ENCODE measurements around the gene STAT5B.
"Not testable (repeated sequence)": the region's sequence is repeated elsewhere in the genome, so short reads cannot be mapped to it uniquely, and the experiment has no call there.

STAT5B gene

GRCh38 chr17:42248351-42249179, 27.6 kb downstream of the STAT5B start:
- Histone ChIP-seq H4K20me1 (ENCODE audit: low read depth, low read length) (no peaks in the 10 kb centered on the region), H3K27me3 (ENCODE audit: low read length) (no peaks in the 10 kb centered on the region), H3K27ac (ENCODE audit: low read depth, low read length) (peak overlapping the region; percentile 40), H3K79me2 (ENCODE audit: insufficient read depth, low read length) (no peaks in the 10 kb centered on the region), H3K9me3 (ENCODE audit: insufficient read depth, low read length) (no peaks in the 10 kb centered on the region), H3F3A (ENCODE audit: insufficient read depth) (no peaks in the 10 kb centered on the region), H3K9me2 (replicated peaks; ENCODE audit: insufficient read depth, low read length) (no peaks in the 10 kb centered on the region), H3K36me3 (ENCODE audit: low read length) (no peaks in the 10 kb centered on the region), H3K9ac (ENCODE audit: low read length) (peak overlapping the region; percentile 30), H2AFZ (ENCODE audit: low read depth, low read length, severe bottlenecking) (peak overlapping the region; percentile 4), H3K4me2 (ENCODE audit: low read depth, low read length, poor library complexity, severe bottlenecking) (peak overlapping the region; percentile 49), H3K4me3 (ENCODE audit: insufficient read depth, low read length, poor library complexity, severe bottlenecking) (peak overlapping the region; percentile 26)
- no peak for TF ChIP-seq CTCF (IDR thresholded peaks at IDR 0.05; ENCODE audit: insufficient read depth, low read length, poor library complexity, severe bottlenecking)

GRCh38 chr17:42247734-42248133, 28.5 kb downstream of the STAT5B start:
- Histone ChIP-seq H2AFZ (ENCODE audit: low read depth, low read length, severe bottlenecking) (no peak overlapping the region), H3K4me3 (ENCODE audit: insufficient read depth, low read length, poor library complexity, severe bottlenecking) (no peak overlapping the region), H3K9me2 (replicated peaks; ENCODE audit: insufficient read depth, low read length) (no peaks in the 10 kb centered on the region), H3F3A (ENCODE audit: insufficient read depth) (no peaks in the 10 kb centered on the region), H3K9ac (ENCODE audit: low read length) (no peak overlapping the region), H4K20me1 (ENCODE audit: low read depth, low read length) (no peaks in the 10 kb centered on the region), H3K9me3 (ENCODE audit: insufficient read depth, low read length) (no peaks in the 10 kb centered on the region), H3K4me2 (ENCODE audit: low read depth, low read length, poor library complexity, severe bottlenecking) (no peak overlapping the region), H3K36me3 (ENCODE audit: low read length) (no peaks in the 10 kb centered on the region), H3K27ac (ENCODE audit: low read depth, low read length) (no peak overlapping the region), H3K79me2 (ENCODE audit: insufficient read depth, low read length) (no peaks in the 10 kb centered on the region), H3K27me3 (ENCODE audit: low read length) (no peaks in the 10 kb centered on the region)
- TF ChIP-seq EZH2phosphoT487 (conservative IDR thresholded peaks at IDR 0.05; ENCODE audit: low read length) = no peak

GRCh38 chr17:42246515-42246914, 29.7 kb downstream of the STAT5B start:
- no peak overlapping the region for H3K4me2 ChIP-seq (ENCODE audit: low read depth, low read length, poor library complexity, severe bottlenecking)
- H3K9me3 ChIP-seq (ENCODE audit: insufficient read depth, low read length) = no peaks in the 10 kb centered on the region
- H2AFZ ChIP-seq (ENCODE audit: low read depth, low read length, severe bottlenecking) = no peak overlapping the region
- H3K4me3 ChIP-seq (ENCODE audit: insufficient read depth, low read length, poor library complexity, severe bottlenecking) = no peak overlapping the region
- no peak overlapping the region for H3K27ac ChIP-seq (ENCODE audit: low read depth, low read length)
- H4K20me1 ChIP-seq (ENCODE audit: low read depth, low read length) = no peaks in the 10 kb centered on the region
- TF ChIP-seq EZH2phosphoT487 (conservative IDR thresholded peaks at IDR 0.05; ENCODE audit: low read length) (no peak), CTCF (IDR thresholded peaks at IDR 0.05; ENCODE audit: insufficient read depth, low read length, poor library complexity, severe bottlenecking) (no peak)
- H3F3A ChIP-seq (ENCODE audit: insufficient read depth) = no peaks in the 10 kb centered on the region
- H3K79me2 ChIP-seq (ENCODE audit: insufficient read depth, low read length) = no peaks in the 10 kb centered on the region
- H3K9ac ChIP-seq (ENCODE audit: low read length) = no peak overlapping the region
- H3K9me2 ChIP-seq (replicated peaks; ENCODE audit: insufficient read depth, low read length) = no peaks in the 10 kb centered on the region
- H3K27me3 ChIP-seq (ENCODE audit: low read length) = no peaks in the 10 kb centered on the region
- no peaks in the 10 kb centered on the region for H3K36me3 ChIP-seq (ENCODE audit: low read length)

GRCh38 chr17:42245183-42245582, 31.0 kb downstream of the STAT5B start:
- not testable (repeated sequence) for H3F3A ChIP-seq (ENCODE audit: insufficient read depth); H3K4me3 ChIP-seq (ENCODE audit: insufficient read depth, low read length, poor library complexity, severe bottlenecking); H3K4me2 ChIP-seq (ENCODE audit: low read depth, low read length, poor library complexity, severe bottlenecking); H3K9ac ChIP-seq (ENCODE audit: low read length); H2AFZ ChIP-seq (ENCODE audit: low read depth, low read length, severe bottlenecking); H3K27ac ChIP-seq (ENCODE audit: low read depth, low read length); H4K20me1 ChIP-seq (ENCODE audit: low read depth, low read length); H3K79me2 ChIP-seq (ENCODE audit: insufficient read depth, low read length); H3K9me2 ChIP-seq (replicated peaks; ENCODE audit: insufficient read depth, low read length); H3K27me3 ChIP-seq (ENCODE audit: low read length); H3K9me3 ChIP-seq (ENCODE audit: insufficient read depth, low read length); H3K36me3 ChIP-seq (ENCODE audit: low read length)

GRCh38 chr17:42244116-42244515, 32.1 kb downstream of the STAT5B start:
- not testable (repeated sequence) for H3K9ac ChIP-seq (ENCODE audit: low read length); H3K79me2 ChIP-seq (ENCODE audit: insufficient read depth, low read length); H3F3A ChIP-seq (ENCODE audit: insufficient read depth); H3K27ac ChIP-seq (ENCODE audit: low read depth, low read length); H3K36me3 ChIP-seq (ENCODE audit: low read length); H4K20me1 ChIP-seq (ENCODE audit: low read depth, low read length); H3K9me3 ChIP-seq (ENCODE audit: insufficient read depth, low read length); H2AFZ ChIP-seq (ENCODE audit: low read depth, low read length, severe bottlenecking); H3K27me3 ChIP-seq (ENCODE audit: low read length); H3K4me3 ChIP-seq (ENCODE audit: insufficient read depth, low read length, poor library complexity, severe bottlenecking); H3K4me2 ChIP-seq (ENCODE audit: low read depth, low read length, poor library complexity, severe bottlenecking); H3K9me2 ChIP-seq (replicated peaks; ENCODE audit: insufficient read depth, low read length)
